C1 segment of cervical spinal cord (tissue), 14 donors: Measurements from ENCODE around the gene CARD18.

Source experiments
- DNase-seq, 14 donors: peaks; one replicate each; lab custom pipeline; 2025; lab: John Stamatoyannopoulos, UW

The CARD18 gene, protein sequence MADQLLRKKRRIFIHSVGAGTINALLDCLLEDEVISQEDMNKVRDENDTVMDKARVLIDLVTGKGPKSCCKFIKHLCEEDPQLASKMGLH

DNA sequence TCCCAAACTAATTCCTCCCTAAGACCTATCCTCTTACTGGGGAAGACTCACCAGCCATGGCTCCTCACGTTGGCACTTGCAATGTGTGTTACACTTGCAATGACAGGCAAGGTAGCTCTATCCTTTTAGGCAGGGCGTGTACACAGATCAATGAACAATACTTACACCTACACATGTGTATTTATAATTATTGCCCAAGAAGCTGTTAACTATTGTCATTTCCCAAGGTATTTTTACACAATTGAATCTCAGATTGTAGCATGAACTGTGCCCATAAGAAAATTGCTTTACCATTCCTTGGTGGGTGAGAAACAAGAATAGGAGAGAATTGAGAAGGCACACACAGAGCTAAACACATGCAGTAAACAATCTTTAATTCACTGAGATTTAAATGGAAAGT lies at the start of gene CARD18:
Gene CARD18, minus strand, starts transcription at position 101 of the 400 bp plus-strand sequence. Its CDS starts 43 bp downstream, at position 58.
- no peak for DNase-seq

DNA sequence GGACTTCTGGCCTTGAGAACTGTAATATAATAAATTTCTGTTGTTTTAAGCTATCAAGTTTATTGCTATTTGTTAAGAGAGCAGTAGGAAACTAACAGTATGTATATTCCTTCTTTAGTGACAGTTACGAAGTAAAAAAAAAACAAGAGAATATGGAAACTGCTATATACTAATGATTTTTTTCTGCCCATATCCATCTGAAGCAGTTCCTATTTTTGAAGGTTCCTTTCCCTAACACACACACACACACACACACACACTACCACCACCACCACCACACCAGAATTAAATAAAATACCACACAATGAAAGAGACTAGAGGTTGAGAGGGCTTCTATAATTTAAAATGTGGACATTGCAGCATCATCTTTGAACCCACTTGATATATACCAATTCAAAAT lies 44.4 kb upstream of the CARD18 start:
- DNase-seq, result no peak

DNA sequence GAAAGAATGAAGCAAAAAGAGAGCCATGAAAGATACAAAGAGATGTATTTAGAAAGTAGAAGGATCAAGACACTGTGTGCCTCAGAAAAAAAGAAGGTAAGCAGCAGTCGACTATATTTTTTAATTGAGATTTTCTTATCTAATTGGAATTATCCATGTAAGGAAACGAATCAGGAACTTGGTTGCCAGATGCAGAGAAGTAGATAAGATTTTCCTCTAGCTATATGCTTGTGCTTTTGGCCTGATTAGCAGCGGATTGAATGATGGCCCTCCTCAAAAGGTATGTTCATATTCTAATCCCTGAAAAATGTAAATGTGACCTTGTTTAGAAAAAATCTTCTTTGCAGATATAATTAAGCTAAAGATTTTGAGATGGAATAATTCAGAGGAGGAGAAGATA lies 43.9 kb upstream of the CARD18 start:
- no peak for DNase-seq

DNA sequence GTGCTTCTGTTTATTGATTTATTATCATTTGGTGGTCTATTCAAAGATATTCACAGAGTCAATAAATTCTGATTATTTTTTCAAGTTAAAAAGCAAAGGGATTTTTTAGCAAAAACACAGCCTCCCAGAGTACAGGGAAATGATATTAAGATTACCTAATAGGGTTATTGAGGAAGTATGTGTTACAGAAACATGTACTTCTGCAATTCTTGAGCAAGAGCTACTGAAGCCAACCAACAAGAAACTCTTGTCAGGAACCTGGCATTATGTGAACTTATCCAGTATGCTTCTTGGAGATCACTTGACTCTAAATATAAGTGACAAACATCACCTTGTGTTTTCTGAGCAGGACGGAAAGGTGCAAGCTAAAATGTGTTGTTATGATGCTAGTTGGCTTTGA lies 42.0 kb upstream of the CARD18 start:
- DNase-seq, result no peak

DNA sequence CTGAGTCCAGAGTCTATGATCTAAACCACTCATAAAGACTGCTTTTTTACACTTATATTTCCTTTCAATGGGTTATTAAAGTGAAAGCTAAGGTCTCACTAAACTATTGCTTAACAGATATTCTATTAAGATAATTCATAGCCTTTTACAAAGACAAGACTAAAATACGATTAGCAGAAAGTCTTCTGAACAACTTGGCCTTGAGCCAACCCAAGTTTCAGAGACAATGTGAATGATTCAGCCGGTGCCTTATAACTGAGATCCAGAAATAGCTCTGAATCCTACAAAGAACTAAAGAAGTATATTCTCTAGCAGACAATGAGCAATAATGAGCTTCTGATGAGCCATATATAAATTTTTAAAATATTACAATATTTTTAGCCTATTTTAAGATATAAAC lies 41.5 kb upstream of the CARD18 start:
- no peak for DNase-seq

DNA sequence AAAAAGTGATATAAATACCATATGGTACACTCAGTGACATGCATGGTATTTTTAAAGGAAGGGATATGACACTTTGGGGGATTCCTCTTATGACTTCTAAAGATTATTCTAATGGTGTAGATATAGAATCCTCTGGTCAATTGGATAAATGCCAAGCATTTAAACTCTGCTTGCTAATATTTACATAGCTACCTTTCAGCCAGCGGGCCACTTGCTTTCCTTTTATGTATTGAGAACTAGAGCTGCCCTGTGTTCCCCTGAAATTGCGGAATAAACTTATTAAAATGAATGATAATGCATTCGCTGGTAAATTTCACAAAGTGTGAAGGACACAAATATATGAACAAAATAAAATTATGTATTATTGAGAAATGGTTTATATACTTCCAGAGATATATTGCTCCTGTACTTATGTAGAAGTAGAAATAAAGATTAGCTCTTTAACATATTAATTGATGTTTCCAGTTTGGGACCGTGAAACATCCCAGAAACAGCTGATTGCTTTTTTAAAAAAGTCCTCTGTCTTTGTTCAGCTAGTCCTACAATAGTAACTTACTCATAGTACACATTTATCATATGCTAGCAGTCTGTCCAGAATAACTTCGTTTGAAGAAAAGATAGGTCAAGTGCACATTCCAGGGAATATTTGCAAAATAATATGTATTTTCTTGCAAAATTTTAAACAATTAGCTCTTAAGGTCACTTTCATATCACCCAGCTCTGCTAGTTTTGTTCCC lies 40.1 kb upstream of the CARD18 start:
- no peak for DNase-seq

DNA sequence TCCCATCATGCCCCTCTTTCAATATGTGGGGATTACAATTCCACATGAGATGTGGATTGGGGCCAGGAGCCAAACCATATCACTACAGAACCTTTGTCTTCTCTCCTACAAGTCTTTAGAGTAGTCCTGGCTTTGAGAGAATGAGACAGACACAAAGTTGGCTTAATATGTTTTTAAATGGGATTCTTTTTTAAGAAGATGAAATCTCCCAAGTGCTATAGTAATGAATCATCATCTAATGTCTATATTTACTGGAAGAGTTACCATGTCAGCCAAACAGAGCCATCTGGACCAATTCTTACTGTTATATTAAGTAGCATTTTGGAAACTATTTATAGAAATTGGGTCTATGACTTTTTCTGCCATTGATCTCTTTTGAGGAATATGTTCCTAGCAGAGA lies 38.1 kb upstream of the CARD18 start:
- DNase-seq, result no peak

DNA sequence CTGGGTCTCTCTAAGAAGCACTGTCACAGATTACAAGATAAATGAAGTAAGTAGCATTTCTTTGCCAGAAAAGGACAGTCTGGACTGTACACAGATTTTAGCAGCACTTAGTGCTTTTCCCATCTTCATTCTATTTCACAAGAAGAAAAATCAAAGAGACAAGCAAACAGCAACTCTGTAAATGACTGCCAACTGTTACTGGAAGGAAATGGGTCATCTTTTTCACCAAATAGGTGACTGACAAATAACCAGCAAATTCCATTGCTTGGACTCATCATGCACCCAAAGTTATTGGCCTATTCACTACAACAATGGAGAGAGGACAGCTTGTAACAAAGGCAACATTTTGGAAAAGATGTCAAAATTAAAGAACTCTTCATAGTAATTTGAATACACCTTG lies 28.9 kb upstream of the CARD18 start:
- no peak for DNase-seq

DNA sequence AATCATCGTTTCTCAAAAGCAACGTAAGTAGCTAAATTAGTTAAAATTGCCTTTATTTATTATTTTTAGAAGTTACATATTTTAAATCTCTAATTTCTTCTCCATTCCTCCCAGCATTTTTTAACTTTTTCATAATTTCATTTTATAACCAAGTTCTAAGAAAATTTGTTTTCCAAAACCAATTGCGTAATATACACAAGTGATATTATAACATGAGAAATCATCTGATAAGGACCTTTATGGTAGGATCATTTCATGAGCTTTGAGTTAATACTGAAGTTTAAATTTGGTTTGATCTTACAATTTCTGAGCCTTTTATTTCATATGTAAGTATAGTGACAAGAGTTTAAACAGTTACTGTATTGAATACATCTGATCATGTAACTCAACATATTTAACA lies 27.7 kb upstream of the CARD18 start:
- DNase-seq, result no peak

DNA sequence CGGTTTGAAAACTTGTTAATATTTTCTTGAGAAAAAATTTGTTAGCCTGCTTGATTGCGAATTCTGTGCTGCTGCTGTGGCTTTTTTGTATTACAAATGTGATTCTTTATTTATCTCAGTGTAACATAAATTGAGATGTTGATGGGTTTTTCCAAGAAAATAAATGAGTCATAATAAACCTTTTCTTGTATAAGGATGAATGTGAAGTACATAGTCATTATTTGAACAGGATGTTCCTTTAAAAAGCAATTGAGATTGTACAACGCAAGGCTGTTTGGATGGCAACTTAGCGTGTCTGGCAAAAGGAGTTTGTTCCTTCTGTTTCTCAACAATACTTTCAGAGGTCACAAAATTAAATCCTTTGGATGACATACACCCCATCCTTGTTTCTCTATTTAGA lies 24.6 kb upstream of the CARD18 start:
- no peak for DNase-seq

DNA sequence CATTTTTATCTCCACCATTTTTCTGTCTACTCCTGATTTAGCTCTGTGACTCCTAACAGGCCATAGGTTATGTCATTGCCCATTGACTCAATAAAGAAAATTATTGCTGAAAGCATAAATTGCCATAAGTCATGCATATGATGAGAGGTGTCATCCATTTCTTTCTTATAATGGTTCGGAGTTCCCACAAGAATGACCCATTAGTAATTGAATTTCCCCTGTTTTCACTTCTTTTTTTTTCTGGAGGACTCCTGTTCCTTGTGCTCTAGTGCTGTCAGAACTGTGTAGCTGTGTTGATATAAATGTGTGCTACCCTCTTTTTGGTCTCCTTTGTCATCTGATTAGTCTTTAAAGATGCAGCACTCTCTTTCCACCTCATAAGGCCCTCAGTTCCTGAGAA lies 22.9 kb upstream of the CARD18 start:
- DNase-seq, result no peak

DNA sequence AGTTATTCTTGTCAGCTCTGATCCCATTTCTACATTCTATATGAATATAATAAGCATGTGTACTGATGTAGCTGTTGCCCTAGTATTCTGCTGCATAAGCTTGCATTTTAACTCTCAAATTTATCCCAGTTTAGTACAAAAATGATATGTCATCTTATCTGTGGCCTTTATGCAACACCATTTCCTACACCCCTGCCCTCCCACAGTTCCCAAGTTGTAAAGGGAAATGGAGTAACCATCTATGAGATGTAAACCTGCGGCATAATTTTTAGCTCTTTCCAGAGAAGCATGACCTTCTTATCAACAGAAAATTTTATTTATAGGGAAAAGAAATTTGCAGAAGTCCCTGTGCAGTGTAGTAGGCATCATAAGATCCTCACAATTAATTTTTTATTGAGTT lies 18.9 kb upstream of the CARD18 start:
- no peak for DNase-seq

DNA sequence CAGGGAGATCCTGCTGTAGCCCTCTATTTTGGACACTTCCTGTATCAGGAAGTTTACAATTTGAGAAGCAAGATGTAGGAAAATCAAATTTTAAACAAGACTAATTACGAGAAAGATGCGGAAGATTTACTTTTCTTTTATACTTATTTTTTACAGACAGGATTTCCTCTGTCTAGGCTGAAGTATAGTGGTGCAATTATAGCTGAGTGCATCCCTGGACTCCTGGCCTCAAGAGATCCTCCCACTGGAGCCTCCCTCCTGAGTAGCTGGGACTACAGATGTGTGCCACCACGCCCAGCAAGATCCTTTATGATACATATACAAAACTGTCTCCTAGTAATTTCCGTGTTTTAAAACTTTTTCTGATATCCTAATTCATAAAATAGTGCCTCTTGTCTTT lies 17.2 kb upstream of the CARD18 start:
- DNase-seq, result no peak

DNA sequence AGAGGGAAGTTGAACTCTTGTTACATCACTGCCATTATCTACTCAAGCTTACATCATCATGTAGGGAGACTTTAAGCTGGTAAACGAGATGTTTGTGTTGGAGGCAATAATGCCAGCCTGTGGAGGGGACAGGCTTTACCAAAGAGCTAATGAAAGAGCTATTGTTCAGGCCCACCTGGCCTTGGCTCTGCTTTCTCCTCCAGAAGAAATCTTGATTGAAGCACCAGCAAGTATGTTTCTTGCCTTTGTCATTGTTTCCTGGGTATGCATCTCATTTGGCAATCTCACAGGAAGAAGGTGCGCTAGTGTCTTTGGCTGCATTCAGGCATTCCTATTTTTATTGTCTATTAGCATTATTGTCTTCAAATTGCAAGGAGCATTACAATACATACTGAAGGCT lies 16.7 kb upstream of the CARD18 start:
- DNase-seq, result no peak

DNA sequence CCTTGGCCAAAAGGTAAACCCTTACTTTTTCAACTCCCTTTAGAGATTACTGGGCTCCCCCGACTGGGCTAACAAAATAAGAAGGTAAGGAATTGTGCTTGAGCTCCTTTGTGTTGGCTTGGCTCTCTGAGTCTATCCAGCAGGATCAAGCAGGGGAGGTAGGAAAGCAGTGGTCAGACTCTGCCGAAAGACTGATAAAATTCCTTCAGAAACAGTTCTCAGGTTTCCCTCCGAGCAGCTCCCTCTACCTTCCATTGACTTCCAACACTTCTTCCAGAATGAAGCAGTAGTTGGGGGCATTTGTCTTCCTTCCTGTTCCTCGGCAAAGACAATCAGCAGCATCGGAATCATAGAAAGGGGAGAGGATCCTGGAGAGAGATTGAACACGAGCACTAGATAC lies 16.1 kb upstream of the CARD18 start:
- DNase-seq, result no peak

DNA sequence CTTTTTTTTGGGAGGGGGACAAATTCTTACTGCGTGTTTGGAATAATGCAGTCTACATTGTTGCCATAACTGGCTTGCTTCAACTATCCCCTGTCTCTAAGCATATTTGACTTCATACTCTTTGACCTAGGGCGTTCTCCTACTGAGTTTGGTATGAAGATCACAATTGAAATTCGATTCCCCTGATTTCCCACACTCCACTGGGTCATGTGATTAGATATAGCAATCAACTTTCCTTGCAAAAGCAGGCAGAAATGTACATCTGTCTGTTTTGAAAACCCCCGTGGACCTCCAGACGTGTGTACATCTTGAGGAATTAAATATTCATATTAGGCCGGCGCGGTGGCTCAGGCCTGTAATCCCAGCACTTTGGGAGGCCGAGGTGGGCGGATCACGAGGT lies 13.8 kb upstream of the CARD18 start:
- DNase-seq, result no peak

DNA sequence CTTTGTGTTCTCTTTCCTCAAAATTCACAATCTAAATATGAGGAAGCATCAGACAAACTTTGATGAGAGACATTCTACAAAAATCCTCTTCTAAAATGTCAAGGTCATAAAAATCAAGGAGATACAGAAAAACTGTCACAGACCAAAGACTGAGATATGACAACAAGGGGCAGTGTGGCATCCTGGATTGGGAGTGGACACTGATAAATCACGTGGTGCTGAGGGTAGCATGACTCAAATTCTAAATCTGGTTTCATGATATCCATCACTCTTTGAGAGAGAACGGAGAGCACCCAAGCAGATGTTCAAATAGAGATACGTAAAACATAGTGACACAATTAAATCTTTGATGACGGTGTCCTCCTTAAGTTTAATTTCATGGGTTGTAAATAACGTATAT lies 13.0 kb upstream of the CARD18 start:
- DNase-seq, result no peak

DNA sequence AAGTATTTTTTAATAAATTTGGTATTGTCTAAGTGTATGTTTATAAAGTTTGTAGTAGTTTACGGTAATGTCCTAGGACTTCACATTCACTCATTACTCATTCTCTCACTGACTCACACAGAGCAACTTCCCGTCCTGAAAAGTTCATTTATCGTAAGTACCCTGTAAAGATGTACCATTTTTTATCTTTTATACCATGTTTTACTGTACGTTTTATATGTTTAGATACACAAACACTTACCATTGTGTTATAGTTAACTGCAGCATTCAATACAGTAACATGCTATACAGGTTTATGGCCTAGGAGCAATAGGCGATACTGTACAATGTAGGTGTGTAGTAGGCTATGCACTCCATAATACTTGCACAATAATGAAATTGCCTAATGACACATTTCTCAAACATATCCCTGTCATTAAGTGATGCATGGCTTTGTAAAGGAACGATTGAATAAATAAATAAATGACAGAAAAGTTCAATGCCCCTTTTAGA lies 12.5 kb upstream of the CARD18 start:
- no peak for DNase-seq

DNA sequence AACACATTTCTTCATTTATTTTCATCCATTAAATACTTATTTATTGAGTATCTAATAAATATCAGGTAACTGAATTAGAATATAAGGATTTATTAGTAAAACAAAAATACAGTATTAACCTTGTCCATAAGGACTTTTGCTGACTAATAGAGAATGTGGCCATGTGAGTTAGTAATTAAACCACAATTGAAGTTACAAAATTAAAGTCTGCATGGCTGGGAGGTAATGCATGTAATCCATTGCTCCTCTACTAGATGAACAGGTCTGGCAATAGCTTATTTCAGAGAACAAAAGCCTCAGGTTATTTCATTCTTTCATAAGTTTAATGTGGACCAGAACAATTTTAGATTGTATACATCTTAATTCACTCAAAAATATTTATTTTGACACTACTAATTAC lies 9.9 kb upstream of the CARD18 start:
- no peak for DNase-seq

DNA sequence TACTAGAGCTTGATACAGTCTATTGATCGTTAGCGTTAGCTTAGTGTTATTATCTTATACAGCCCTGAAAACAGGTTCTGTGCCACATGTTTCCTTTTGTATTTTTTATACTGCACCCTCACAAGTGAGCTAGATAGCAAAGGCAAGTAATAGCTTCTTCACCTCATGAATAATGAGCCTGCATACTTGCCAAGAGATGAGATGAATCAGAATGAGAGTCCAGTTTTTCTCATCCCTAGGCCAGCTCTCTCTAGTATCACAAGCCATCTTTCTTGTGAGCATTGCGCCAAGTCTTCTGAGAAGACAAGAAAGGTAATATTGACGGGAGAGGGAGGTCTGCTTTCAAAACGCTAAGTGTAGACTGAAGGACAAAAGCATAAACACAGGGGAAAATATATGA lies 8.7 kb upstream of the CARD18 start:
- DNase-seq, result no peak

DNA sequence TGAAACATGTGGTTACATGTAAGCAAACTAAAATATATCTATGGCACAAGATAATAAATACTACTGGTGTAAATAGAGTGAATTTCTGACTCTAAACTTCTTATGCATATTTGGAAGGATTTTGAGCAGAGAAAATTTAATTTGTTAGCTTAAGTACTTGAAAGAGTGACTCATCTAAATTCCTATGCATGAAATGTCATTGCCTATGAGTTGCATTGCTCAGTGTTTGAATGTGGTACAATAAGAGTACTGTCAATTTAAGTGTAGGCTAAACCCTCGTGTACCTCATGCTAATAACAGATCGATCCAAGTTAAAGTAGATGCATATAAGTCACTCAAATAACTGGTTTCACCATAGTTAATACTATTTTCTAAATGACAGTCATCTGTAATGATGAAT lies 5.3 kb upstream of the CARD18 start:
- DNase-seq, result no peak

DNA sequence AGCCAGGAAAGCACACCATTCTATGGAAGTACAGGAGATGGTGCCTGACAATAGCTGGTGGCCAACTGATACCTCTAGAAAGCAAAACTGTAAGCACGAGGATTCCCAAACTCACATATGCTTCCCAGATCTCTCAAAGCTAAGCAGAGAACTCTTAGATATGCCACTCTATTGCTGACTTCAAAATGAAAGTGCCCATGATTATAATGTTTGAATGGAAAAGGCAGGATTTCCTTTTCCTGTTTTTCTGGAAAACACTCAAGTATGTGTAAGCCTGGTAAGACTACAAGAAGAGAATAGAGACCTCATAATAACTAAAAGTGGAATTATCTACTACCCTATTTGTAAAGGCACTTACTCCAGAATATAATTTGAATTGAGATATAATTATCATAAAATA lies 2.6 kb upstream of the CARD18 start:
- DNase-seq, result no peak

DNA sequence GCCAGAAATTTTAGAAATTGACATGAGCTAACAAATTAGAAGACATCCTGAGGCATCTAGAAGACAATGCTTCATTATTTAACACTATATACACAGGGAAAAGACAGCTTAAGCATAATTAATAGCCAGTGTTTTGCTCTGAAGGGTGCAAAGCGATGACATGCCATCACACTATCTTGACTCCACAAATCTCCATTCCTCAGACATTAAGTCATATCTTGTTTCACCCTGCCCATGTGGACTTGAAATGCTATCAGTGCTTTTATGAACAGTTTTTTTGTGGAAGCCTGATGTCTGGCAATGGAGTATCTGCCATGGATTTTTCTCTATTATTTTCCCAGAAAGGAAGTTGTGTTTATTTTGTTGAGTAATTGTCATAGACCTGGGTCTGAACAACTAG lies 2.3 kb downstream of the CARD18 start:
- no peak for DNase-seq

DNA sequence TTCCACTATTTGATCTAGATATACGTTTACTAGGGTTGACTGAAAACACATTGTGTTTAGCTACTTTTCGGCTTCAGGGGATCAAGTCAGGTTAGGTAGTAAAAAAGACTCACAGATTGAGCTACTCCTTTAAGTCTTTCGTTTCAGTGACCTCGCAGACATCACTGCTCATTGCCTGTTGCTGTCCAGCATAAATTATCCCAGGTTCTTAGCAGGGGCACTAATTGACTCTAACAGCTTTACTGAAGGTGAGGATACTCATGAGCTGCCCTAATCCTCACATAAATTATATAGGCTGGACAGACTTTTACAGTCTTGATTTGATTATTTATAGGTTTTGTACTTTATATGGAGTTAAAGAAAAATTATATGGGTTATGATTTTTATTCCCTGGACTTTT lies 3.7 kb downstream of the CARD18 start:
- DNase-seq, result no peak
